Measurements from ENCODE around the gene JADE2.

The JADE2 gene

GRCh38 chr5:134603059-134603458, 77.6 kb downstream of the JADE2 start:
- Histone ChIP-seq H3K36me3 (ENCODE audit: control insufficient read depth, insufficient read depth, low read length) (peaks cover 5% of the 10 kb centered on the region), H3K27ac (ENCODE audit: low read depth, low read length) (no peak overlapping the region), H3K4me1 (ENCODE audit: control insufficient read depth, insufficient read depth, low read length) (no peaks in the 10 kb centered on the region), H3K27me3 (ENCODE audit: control insufficient read depth, insufficient read depth, low read length) (no peaks in the 10 kb centered on the region), H3K9ac (ENCODE audit: low read length) (no peak overlapping the region), H3K4me3 (ENCODE audit: low read length) (no peak overlapping the region)

- Histone ChIP-seq H3K4me3 (ENCODE audit: low read length) (no peak overlapping the region), H3K27me3 (ENCODE audit: control insufficient read depth, insufficient read depth, low read length) (no peaks in the 10 kb centered on the region), H3K36me3 (ENCODE audit: control insufficient read depth, insufficient read depth, low read length) (peaks cover 15% of the 10 kb centered on the region), H3K9ac (ENCODE audit: low read length) (no peak overlapping the region), H3K4me1 (ENCODE audit: control insufficient read depth, insufficient read depth, low read length) (no peaks in the 10 kb centered on the region), H3K27ac (ENCODE audit: low read depth, low read length) (no peak overlapping the region)
Observed at GRCh38 chr5:134604908-134605307, 79.4 kb downstream of the JADE2 start.

- H3K4me1 ChIP-seq (ENCODE audit: control insufficient read depth, insufficient read depth, low read length) = no peaks in the 10 kb centered on the region
Observed at GRCh38 chr5:134606726-134607125, 81.3 kb downstream of the JADE2 start.

GRCh38 chr5:134608555-134608954, 83.1 kb downstream of the JADE2 start:
- Histone ChIP-seq H3K27ac (ENCODE audit: low read depth, low read length) (no peak overlapping the region), H3K4me3 (ENCODE audit: low read length) (no peak overlapping the region), H3K27me3 (ENCODE audit: control insufficient read depth, insufficient read depth, low read length) (no peaks in the 10 kb centered on the region), H3K4me1 (ENCODE audit: control insufficient read depth, insufficient read depth, low read length) (no peaks in the 10 kb centered on the region), H3K36me3 (ENCODE audit: control insufficient read depth, insufficient read depth, low read length) (peaks cover 21% of the 10 kb centered on the region), H3K9ac (ENCODE audit: low read length) (no peak overlapping the region)

More at GRCh38 chr5:134606726-134607125, 81.3 kb downstream of the JADE2 start:
- Histone ChIP-seq H3K27ac (ENCODE audit: low read depth, low read length) (no peak overlapping the region), H3K27me3 (ENCODE audit: control insufficient read depth, insufficient read depth, low read length) (no peaks in the 10 kb centered on the region), H3K9ac (ENCODE audit: low read length) (no peak overlapping the region), H3K4me3 (ENCODE audit: low read length) (no peak overlapping the region), H3K36me3 (ENCODE audit: control insufficient read depth, insufficient read depth, low read length) (peaks cover 21% of the 10 kb centered on the region)

- no peak overlapping the region for H3K4me3 ChIP-seq (ENCODE audit: low read length)
- peaks cover 21% of the 10 kb centered on the region for H3K36me3 ChIP-seq (ENCODE audit: control insufficient read depth, insufficient read depth, low read length)
- no peaks in the 10 kb centered on the region for H3K27me3 ChIP-seq (ENCODE audit: control insufficient read depth, insufficient read depth, low read length)
- no peaks in the 10 kb centered on the region for H3K4me1 ChIP-seq (ENCODE audit: control insufficient read depth, insufficient read depth, low read length)
- no peak overlapping the region for H3K27ac ChIP-seq (ENCODE audit: low read depth, low read length)
- no peak overlapping the region for H3K9ac ChIP-seq (ENCODE audit: low read length)
Observed at GRCh38 chr5:134609232-134609851, 83.9 kb downstream of the JADE2 start.

- Histone ChIP-seq H3K4me1 (ENCODE audit: control insufficient read depth, insufficient read depth, low read length) (no peaks in the 10 kb centered on the region), H3K4me3 (ENCODE audit: low read length) (no peak overlapping the region), H3K9ac (ENCODE audit: low read length) (no peak overlapping the region), H3K36me3 (ENCODE audit: control insufficient read depth, insufficient read depth, low read length) (peaks cover 25% of the 10 kb centered on the region), H3K27ac (ENCODE audit: low read depth, low read length) (no peak overlapping the region), H3K27me3 (ENCODE audit: control insufficient read depth, insufficient read depth, low read length) (no peaks in the 10 kb centered on the region)
Observed at GRCh38 chr5:134610725-134611124, 85.3 kb downstream of the JADE2 start.

GRCh38 chr5:134611515-134611914, 86.0 kb downstream of the JADE2 start:
- Histone ChIP-seq H3K27ac (ENCODE audit: low read depth, low read length) (no peak overlapping the region), H3K27me3 (ENCODE audit: control insufficient read depth, insufficient read depth, low read length) (no peaks in the 10 kb centered on the region), H3K4me1 (ENCODE audit: control insufficient read depth, insufficient read depth, low read length) (no peaks in the 10 kb centered on the region), H3K36me3 (ENCODE audit: control insufficient read depth, insufficient read depth, low read length) (peaks cover 22% of the 10 kb centered on the region), H3K9ac (ENCODE audit: low read length) (no peak overlapping the region), H3K4me3 (ENCODE audit: low read length) (no peak overlapping the region)

- no peak overlapping the region for H3K27ac ChIP-seq (ENCODE audit: low read depth, low read length)
- no peak overlapping the region for H3K9ac ChIP-seq (ENCODE audit: low read length)
- H3K4me3 ChIP-seq (ENCODE audit: low read length) = no peak overlapping the region
- no peaks in the 10 kb centered on the region for H3K27me3 ChIP-seq (ENCODE audit: control insufficient read depth, insufficient read depth, low read length)
- H3K4me1 ChIP-seq (ENCODE audit: control insufficient read depth, insufficient read depth, low read length) = no peaks in the 10 kb centered on the region
- peaks cover 10% of the 10 kb centered on the region for H3K36me3 ChIP-seq (ENCODE audit: control insufficient read depth, insufficient read depth, low read length)
Observed at GRCh38 chr5:134614450-134615085, 89.1 kb downstream of the JADE2 start.

- Histone ChIP-seq H3K36me3 (ENCODE audit: control insufficient read depth, insufficient read depth, low read length) (peaks cover 9% of the 10 kb centered on the region), H3K9ac (ENCODE audit: low read length) (no peak overlapping the region), H3K4me1 (ENCODE audit: control insufficient read depth, insufficient read depth, low read length) (no peaks in the 10 kb centered on the region), H3K4me3 (ENCODE audit: low read length) (no peak overlapping the region), H3K27ac (ENCODE audit: low read depth, low read length) (no peak overlapping the region), H3K27me3 (ENCODE audit: control insufficient read depth, insufficient read depth, low read length) (no peaks in the 10 kb centered on the region)
Observed at GRCh38 chr5:134620634-134621033, 95.2 kb downstream of the JADE2 start.

GRCh38 chr5:134625559-134625958, 100.1 kb downstream of the JADE2 start:
- Histone ChIP-seq H3K4me1 (ENCODE audit: control insufficient read depth, insufficient read depth, low read length) (no peaks in the 10 kb centered on the region), H3K36me3 (ENCODE audit: control insufficient read depth, insufficient read depth, low read length) (peaks cover 4% of the 10 kb centered on the region), H3K27me3 (ENCODE audit: control insufficient read depth, insufficient read depth, low read length) (no peaks in the 10 kb centered on the region), H3K27ac (ENCODE audit: low read depth, low read length) (no peak overlapping the region), H3K4me3 (ENCODE audit: low read length) (no peak overlapping the region), H3K9ac (ENCODE audit: low read length) (no peak overlapping the region)

GRCh38 chr5:134626369-134627014, 101.0 kb downstream of the JADE2 start:
- Histone ChIP-seq H3K4me1 (ENCODE audit: control insufficient read depth, insufficient read depth, low read length) (peaks cover under 1% of the 10 kb centered on the region), H3K36me3 (ENCODE audit: control insufficient read depth, insufficient read depth, low read length) (peaks cover 2% of the 10 kb centered on the region), H3K27me3 (ENCODE audit: control insufficient read depth, insufficient read depth, low read length) (no peaks in the 10 kb centered on the region), H3K27ac (ENCODE audit: low read depth, low read length) (no peak overlapping the region), H3K4me3 (ENCODE audit: low read length) (no peak overlapping the region), H3K9ac (ENCODE audit: low read length) (no peak overlapping the region)

Measured in rectal smooth muscle tissue (tissue), 1 donor.